Gastrocnemius medialis (tissue), 4 donors: ENCODE data around the gene RABIF. TPM values are rescaled to one million over a fixed set of nuclear protein-coding genes. Genes with fewer than 3 reads are reported as not detected.

Experiments used
- ATAC-seq, 2 donors: fragments of 150-250 bp; one replicate each; pipeline ENCODE4 v1.9.1; 2016
- DNase-seq, 2 donors: peaks; one replicate each; pipeline ENCODE4 v3.0.0-alpha.2; 2019
- H3K27ac ChIP-seq, 4 donors: fragments of 200-600 bp; sonication (generic); 1 replicate in 1 of 4; 2 replicates in 3 of 4; pipeline ENCODE4 v1.5.1; 2016 to 2018; ENCODE audit warnings: mild to moderate bottlenecking in 2 of 4, moderate library complexity in 1 of 4
- H3K27me3 ChIP-seq, 3 donors: fragments of 200-600 bp; sonication (generic) in 2 of 3; 1 replicate in 1 of 3; 2 replicates in 2 of 3; pipeline versions ENCODE4 v1.5.1 to v1.6.0; 2016 to 2019; ENCODE audit warnings: mild to moderate bottlenecking in 1 of 3, moderate library complexity in 1 of 3
- H3K36me3 ChIP-seq, 2 donors: fragments of 200-600 bp; sonication (generic) in 1 of 2; one replicate each; pipeline ENCODE4 v1.5.1; 2017 to 2018
- H3K4me1 ChIP-seq, 2 donors: fragments of 200-600 bp; sonication (generic) in 1 of 2; one replicate each; pipeline ENCODE4 v1.5.1; 2016 to 2017; ENCODE audit warnings: mild to moderate bottlenecking in 2 of 2
- H3K4me3 ChIP-seq, 4 donors: fragments of 200-600 bp; sonication (generic) in 3 of 4; 1 replicate in 1 of 4; 2 replicates in 3 of 4; pipeline ENCODE4 v1.5.1; 2016 to 2019; ENCODE audit warnings: mild to moderate bottlenecking in 2 of 4
- H3K9me3 ChIP-seq, 3 donors: fragments of 200-600 bp; sonication (generic) in 2 of 3; 1 replicate in 1 of 3; 2 replicates in 2 of 3; pipeline ENCODE4 v1.5.1; 2016 to 2019
- CTCF ChIP-seq, 5 experiments: fragments of 450-650 bp in 3 of 5; fragments of 200-600 bp in 2 of 5; sonication (generic) in 2 of 5; IDR thresholded peaks in 4 of 5; conservative IDR thresholded peaks in 1 of 5; 1 replicate in 4 of 5; 2 replicates in 1 of 5; pipeline ENCODE4 v1.5.1; 2016 to 2019; ENCODE audit warnings: antibody characterized with exemption in 5 of 5, mild to moderate bottlenecking in 3 of 5, moderate library complexity in 3 of 5
- POLR2A ChIP-seq, 2 donors: fragments of 450-650 bp; IDR thresholded peaks; one replicate each; pipeline ENCODE4 v1.6.1; 2017; ENCODE audit warnings: antibody characterized with exemption in 2 of 2, mild to moderate bottlenecking in 2 of 2, moderate library complexity in 2 of 2
- in situ Hi-C, 4 donors: fragments of 200-750 bp; cut with MboI; loops; one replicate each; pipeline versions ENCODE4 v1.15.0 to v1.8.0; 2017; ENCODE audit warnings: low sequenced_read_pairs in 4 of 4
- intact Hi-C: fragments of 100-400 bp; cut with DNase I; formaldehyde crosslinking; loops from one replicate; pipeline ENCODE4 v1.15.1; 2023; ENCODE audit warnings: low total_unique reads
- total RNA-seq, 4 donors: library from RNA; depleted of rRNA; stranded (reverse); fragments of >200 nt; gene quantifications; one replicate each; pipeline versions ENCODE4 v1.1.0 to v1.2.3, GENCODE V29; 2016

The RABIF gene
- total RNA-seq, 4 donors from 2014 or later: 2.6 to 9.2 (median 3.9) TPM

- H3K27me3 ChIP-seq: no peaks in the 10 kb centered on the region
- no peaks in the 10 kb centered on the region for H3K9me3 ChIP-seq
- ATAC-seq: no peak
- H3K27ac ChIP-seq: no peak overlapping the region
- H3K4me1 ChIP-seq: no peaks in the 10 kb centered on the region
- in situ Hi-C loops: no loop called here
- H3K4me3 ChIP-seq: no peak overlapping the region
- DNase-seq: no peak
- TF ChIP-seq POLR2A (IDR thresholded peaks at IDR 0.05) (no peak), CTCF (IDR thresholded peaks at IDR 0.05 in 4 of 5, conservative IDR thresholded peaks at IDR 0.05 in 1 of 5) (no peak)
- no peaks in the 10 kb centered on the region for H3K36me3 ChIP-seq
- intact Hi-C loops: no loop called here
Observed at GRCh38 chr1:202852163-202852904, 36.6 kb downstream of the RABIF start.

DNA sequence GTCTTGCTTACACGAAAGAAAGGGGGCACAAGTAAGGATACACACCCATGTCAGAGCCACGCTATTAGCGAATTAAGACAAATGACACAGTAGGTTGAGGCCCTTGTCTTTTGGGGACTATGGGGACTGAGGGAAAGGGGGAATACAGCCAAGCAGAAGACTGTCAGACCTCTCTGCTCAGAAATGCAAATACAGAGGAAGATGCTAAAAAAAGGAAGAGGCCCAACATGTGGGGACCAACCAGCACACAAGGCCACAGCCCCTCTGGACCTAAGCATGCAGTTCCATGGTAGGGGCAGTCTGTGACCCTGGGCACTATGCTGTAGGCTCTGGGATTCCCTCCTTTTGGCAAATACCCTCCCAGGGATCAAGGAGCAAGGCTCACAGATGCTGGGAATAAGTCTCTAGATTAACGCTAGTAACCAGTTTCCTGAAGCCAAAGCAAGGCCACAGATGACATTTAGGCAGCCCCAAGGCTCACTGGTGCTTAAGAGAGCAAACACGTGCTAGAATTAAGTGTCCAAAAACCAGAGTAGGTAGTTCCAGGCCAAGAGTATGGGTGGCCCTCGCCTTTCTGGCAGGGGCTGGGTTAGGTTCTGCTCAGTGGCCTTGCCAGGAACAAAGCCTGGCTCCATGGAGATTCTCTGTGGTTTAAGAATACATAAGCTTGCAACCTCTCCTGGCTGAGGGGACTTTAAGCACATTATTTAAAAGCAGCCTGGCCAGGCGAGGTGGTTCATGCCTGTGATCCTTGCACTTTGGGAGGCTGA is 38.2 kb downstream of the RABIF start:
- DNase-seq (no peak), ATAC-seq (peak in 1 of 2 donors; percentile 33)
- H3K4me3 ChIP-seq: no peak overlapping the region
- intact Hi-C loops: no loop called here
- no peaks in the 10 kb centered on the region for H3K9me3 ChIP-seq
- in situ Hi-C loops: no loop called here
- no peaks in the 10 kb centered on the region for H3K36me3 ChIP-seq
- no peaks in the 10 kb centered on the region for H3K4me1 ChIP-seq
- no peak overlapping the region for H3K27ac ChIP-seq
- no peaks in the 10 kb centered on the region for H3K27me3 ChIP-seq
- TF ChIP-seq POLR2A (IDR thresholded peaks at IDR 0.05) (no peak), CTCF (IDR thresholded peaks at IDR 0.05 in 4 of 5, conservative IDR thresholded peaks at IDR 0.05 in 1 of 5) (no peak)

DNA sequence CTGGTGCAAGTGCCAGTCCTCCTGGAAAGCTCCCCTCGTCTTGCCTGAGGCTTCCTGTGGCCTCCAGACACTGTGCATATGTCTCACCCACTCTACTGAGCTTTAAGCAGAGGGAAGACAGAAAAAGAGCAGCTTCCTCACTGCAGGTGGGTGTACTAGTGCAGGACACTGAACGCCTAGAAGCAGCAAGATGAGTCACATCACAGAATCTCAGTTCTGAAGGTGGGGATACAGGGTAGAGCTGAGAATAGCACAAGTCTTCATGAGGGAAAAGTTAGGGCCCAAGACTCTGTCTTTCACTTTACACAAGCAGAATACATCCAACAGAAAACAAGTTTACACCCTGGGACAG is 40.8 kb downstream of the RABIF start:
- in situ Hi-C loops (no loop called here), intact Hi-C loops (no loop called here)
- Histone ChIP-seq H3K36me3 (no peaks in the 10 kb centered on the region), H3K27me3 (no peaks in the 10 kb centered on the region), H3K9me3 (no peaks in the 10 kb centered on the region), H3K27ac (no peak overlapping the region), H3K4me3 (no peak overlapping the region), H3K4me1 (no peaks in the 10 kb centered on the region)
- no peak for DNase-seq
- TF ChIP-seq CTCF (IDR thresholded peaks at IDR 0.05 in 4 of 5, conservative IDR thresholded peaks at IDR 0.05 in 1 of 5): no peak
- TF ChIP-seq POLR2A (IDR thresholded peaks at IDR 0.05): no peak
- no peak for ATAC-seq

DNA sequence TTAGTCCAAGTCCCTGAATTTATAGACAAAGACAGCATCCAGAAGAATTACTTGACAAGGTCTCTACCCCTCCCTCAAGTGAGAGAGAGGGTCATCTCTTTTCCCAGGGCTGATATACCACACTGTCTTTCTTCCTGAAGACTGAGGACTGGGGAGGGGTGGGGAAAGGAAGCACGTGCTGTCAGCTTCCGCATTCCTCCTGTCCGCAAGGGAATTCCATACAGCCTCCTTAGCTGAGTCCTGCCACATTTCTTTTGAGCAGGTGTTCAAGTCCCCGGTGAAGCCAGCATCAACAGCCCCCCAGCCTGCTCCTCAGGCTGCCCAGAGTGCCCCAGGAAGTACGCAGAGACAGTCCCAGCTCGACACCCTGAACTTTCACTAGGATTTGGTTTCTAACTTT is 44.0 kb downstream of the RABIF start:
- TF ChIP-seq CTCF (IDR thresholded peaks at IDR 0.05 in 4 of 5, conservative IDR thresholded peaks at IDR 0.05 in 1 of 5) (no peak), POLR2A (IDR thresholded peaks at IDR 0.05) (no peak)
- intact Hi-C loops: no loop called here
- Histone ChIP-seq H3K9me3 (no peaks in the 10 kb centered on the region), H3K27ac (no peak overlapping the region), H3K4me3 (no peak overlapping the region), H3K36me3 (no peaks in the 10 kb centered on the region), H3K4me1 (no peaks in the 10 kb centered on the region), H3K27me3 (no peaks in the 10 kb centered on the region)
- no peak for ATAC-seq
- DNase-seq: no peak
- in situ Hi-C loops: no loop called here
